Suppressor macrophage treated with lipopolysaccharide for 1 hour (primary cell): ENCODE results near the gene COLGALT1.
"Not testable (repeated sequence)": the region's sequence is repeated elsewhere in the genome, so short reads cannot be mapped to it uniquely, and the experiment has no call there.

Experiments
- DNase-seq, 3 donors: peaks; one replicate each; pipeline ENCODE4 v3.0.0-alpha.2; 2020 to 2022

COLGALT1 gene

DNA sequence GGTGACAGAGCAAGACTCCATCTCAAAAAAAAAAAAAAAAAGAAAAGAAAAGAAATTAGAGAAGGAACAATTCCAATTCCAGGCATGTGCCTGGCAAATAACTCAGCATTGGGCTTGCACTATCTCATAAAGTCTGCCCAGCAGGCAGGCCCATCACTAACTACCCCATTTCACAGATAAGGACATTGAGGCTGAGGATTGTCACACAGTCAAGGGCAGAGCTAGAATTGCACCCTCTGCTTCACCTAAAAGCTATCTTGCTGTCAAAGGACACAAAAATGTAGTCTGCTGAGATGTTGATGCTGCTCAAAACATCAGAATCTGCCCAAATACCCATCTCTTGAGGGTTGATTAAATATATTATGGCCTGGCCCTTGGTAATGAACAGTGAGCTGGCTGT, 20.7 kb upstream of the COLGALT1 start:
- DNase-seq, result no peak

DNA sequence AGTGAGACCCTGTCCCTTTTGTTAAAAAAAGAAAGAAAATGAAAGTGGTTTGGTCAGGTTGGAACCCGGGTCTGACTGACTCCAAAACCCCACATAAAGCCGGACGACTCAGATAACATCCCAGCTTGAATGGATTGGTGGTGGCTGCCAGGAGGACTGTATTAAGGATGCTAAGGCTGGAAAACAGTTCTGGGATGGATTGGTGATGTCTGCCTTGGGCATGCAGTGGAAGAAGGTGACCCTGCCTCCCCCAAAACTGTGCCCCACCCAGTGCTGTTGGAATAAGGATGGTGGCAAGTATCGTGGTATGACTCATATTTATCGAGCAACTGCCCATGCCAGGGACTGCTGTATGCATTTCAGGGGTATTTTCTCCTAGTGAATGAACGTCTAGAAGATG, 18.5 kb upstream of the COLGALT1 start:
- no peak for DNase-seq

DNA sequence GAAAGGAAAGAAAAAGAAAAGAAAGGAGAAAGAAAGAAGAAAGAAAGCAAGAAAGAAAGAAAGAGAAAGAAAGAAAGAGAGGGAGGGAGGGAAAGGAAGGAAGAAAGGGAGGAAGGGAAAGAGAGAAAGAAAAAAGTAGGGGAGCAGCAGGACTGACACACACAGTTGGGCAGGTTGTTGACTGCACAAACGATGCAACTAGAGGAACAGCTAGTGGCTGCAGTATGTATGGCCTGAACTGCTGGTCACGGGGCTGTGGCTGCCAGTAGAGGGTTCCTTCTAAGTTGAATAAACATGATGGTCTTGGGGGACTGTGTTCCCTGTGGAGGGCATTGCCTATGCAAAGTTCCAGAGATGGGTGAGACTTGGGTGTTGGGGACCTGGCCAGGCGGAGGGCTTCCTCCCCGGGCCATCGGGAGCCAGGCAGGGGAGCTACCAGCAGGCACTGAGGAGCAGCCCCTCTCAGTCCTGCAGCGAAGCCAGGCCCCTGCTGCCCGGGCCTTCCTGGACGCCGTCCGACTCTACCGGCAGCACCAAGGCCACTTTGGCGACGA, 16.7 kb upstream of the COLGALT1 start:
- peak in 2 of 3 donors; percentile 22 to 43 for DNase-seq

DNA sequence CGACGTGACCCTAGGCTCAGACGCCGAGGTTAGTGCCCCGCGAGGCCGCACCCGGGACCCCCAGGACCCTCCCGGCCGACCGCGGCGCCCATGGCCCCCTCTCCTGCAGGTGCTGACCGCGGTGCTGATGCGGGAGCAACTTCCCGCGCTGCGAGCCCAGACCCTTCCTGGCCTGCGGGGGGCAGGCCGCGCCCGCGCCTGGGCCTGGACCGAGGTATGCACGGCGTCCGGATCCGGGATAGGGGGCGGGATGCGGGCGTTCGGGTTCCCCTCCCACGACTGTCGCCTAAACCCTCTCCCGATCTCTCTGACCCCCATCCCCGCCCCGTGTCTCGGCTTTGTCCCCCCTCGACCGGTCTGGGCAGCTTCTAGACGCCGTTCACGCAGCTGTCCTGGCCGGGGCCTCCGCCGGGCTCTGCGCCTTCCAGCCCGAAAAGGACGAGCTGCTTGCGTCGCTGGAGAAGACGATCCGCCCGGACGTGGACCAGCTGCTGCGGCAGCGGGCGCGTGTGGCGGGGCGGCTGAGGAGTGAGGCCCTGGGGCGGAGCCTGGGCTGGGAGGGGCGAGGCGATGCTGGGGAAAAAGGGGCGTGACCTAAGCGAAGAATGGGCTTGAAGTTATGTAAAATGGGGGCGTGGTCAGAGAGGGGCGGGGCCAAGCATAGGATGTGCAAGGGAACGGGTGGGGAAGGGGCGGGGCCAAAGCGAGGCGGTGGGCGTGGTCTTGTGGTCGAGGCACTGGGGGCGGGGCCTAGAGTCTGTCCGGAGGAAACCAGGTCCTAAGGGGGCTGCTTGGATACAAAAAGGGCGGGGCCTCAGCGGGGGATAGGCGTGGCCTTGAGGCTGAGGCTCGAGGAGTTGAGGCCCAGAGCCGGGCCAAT, 16.0 kb upstream of the COLGALT1 start:
- peak; percentile 94 to 98 (median 97) for DNase-seq

DNA sequence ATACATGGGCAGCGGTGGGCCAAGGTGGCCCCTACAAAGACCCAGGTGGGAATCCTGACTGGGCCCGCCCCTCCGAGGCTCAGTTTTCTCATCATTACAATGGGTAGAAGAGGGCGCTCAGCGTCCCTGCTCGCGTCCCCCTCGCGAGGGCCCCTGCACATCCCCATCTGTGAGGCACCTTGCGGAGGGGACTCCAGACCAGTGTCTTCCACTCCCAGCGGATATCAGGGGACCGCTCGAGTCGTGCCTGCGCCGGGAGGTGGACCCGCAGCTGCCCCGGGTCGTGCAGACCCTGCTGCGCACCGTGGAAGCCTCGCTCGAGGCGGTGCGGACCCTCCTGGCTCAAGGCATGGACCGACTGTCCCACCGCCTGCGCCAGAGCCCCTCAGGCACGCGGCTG, 15.3 kb upstream of the COLGALT1 start:
- no peak for DNase-seq

DNA sequence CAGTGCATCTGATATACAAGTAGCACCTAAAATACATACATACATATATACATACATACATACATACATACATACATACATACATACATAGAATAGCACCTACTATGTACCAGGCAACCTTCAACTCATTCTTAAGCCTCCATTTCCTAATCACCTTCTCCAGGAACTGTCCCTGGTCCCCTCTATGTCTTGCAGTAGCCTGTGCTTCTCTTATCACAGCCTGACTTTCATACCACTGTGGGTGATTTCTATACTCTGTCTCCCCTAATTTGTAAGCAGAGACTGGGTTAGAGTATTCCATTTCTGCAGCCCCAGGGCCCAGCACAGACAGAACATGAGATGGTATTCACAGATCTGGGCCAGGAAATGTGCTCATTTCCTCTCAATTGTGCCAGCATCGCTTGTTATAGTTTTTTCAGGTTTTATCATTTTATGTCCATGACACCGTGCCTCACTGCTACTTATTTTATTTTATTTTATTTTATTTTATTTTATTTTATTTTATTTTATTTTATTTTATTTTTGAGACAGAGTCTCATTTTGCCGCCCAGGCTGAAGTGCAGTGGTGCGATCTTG, 14.2 kb upstream of the COLGALT1 start:
- no peak for DNase-seq

DNA sequence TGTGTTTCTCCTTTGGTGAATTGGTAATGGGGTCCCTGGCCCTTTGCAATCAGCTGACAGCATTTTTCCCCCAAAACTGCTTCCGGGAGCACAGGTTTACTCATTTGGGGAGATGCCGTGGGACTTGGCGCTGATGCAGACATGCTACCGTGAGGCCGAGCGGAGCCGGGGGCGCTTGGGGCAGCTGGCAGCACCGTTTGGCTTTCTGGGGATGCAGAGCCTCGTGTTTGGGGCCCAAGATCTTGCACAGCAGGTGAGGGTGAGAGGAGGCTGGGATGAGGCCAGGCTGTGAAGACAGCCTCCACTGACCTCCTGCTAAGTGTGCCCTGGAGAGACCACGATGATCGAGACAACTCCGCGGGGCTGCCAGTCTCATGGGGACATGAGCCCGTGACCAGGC, 13.4 kb upstream of the COLGALT1 start:
- DNase-seq, result no peak

DNA sequence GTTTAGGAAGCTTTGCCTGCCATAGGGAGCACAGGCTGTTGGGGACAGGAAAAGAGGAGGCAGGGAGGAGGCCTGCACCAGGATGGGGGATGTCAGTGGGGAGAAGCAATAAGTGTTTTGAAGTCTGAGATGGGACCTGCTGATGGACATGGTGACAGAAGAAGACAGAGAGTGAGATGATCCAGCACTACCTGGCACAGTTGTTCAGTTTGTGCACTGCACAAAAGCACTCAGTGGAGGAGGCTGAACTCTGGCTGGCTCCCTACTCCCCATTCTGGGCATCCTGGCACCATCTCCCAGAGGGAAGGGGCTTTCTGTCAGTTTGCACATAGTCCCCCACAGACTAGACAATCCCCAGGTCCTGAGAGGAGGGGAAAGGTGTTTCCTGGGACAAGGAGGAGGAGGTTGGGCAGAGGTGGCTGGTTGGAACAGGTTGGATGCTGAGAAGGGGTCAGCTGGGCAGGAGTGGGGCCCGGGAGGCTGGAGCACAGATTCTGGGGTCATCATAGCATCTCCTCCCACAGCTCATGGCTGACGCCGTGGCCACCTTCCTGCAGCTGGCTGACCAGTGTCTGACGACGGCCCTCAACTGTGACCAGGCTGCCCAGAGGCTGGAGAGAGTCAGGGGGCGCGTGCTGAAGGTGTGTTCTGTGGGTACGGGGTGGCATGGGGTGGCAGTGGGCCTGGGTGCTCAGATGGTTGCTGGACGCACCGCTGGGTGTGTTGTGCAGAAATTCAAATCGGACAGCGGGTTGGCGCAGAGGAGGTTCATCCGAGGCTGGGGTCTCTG, 12.5 kb upstream of the COLGALT1 start:
- no peak for DNase-seq

DNA sequence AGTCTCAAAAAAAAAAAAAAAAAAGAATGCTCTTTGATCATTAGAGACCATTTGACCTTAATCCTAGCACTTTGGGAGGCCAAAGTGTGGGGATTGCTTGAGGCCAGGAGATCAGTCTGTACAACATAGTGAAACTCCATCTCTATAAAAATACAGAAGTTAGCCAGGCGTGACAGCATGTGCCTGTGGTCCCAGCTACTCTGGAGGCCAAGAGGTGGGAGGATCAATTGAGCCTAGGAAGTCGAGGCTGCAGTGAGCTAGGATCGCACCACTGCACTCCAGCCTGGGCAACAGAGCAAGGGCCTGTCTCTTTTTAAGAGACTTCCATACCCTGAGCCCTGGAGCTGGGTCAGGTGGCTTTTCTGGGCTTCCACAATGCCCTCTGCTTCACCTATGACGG, 11.5 kb upstream of the COLGALT1 start:
- peak; percentile 29 to 45 (median 37) for DNase-seq

DNA sequence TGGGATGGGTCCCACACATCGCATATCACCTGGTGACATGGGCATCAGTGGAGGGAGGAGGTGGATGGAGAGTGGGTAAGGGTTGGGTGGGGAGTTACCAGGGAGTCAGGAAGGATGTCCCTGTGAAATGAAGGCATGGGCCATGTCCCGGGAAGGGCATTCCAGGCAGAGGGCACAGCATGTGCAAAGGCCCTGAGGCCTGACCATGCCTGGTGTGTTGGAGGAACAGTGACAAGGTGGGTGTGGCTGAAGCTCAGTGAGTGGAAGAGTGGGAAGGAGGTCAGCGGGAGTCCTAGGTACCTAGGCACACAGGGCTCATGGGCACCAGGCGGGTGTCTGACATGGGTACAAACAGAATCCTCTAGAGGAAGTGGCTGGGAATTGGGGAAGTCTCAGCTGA, 11.0 kb upstream of the COLGALT1 start:
- no peak for DNase-seq

DNA sequence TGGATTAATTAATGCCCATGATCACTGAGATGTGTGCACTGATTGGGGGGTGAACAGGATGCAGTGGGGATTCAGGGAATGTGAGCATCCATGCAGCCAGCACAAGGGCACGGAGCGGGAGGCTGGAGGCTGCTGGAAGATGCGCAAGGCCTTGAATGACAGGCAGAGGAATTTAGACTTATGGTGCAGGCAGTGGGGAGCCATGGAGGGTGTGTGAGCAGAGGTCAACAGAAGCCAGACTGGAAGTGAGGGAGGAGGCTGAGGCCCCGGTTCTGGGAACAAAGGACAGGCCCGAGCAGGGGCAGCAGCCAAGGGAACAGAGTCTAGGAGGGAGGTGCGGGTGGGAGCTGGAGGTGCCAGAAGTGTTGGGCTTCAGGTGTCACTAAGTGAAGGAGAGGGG, 7.3 kb upstream of the COLGALT1 start:
- DNase-seq, result no peak

DNA sequence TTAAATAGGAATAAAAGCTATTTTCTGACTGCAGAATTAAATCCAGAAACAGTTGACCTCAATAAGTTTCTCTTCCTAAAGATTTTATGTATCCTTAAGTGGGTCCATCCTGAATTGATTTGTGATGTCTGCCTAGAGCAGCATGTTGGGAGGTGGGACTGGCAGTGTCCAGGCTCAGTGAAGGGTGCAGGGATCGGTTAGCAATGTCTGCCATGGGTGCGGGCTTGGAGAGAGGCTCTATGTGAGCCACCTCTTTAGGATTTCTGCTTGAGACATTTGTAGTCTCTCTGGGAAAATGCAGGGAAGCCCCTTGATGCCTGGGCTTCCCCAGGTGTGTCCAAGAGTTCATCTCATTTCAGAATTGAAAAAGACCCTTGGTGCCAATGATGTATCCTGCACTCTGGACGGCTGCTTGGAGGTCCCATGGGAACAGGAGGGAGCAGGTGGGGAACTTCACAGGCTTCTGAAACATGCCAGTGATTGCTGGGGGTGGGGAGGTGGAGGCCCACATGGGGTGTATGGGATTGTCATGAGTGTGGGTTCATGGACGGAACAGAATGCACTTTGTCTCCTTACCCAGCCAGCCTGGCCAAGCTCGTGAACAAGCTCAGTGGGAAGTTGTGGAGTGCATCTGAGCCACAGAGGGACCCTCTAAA, 6.2 kb upstream of the COLGALT1 start:
- DNase-seq, result no peak

DNA sequence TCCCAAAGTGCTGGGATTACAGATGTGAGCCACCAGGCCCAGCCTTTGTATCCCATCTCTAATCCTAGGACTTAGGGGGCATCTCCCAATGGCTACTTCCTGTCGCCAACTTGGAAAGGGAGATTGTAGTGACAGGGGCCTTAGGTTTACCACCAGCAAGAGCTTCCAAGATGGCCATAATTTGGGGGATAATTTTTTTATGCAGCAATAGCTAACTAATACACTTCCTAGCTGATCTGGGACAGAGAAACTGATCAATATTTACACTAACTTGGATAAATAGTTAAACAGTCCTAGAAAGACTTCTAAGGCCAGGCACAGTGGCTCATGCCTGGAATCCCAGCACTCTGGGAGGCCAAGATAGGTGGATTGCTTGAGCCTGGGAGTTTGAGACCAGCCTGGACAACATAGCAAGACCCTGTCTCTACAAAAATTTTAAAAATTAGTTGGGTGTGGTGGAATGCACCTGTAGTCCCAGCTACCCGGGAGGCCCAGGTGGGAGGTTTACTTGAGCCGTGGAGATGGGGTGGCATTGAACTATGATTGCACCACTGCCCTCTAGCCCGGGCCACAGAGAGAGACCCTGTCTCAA, 5.3 kb upstream of the COLGALT1 start:
- no peak for DNase-seq

DNA sequence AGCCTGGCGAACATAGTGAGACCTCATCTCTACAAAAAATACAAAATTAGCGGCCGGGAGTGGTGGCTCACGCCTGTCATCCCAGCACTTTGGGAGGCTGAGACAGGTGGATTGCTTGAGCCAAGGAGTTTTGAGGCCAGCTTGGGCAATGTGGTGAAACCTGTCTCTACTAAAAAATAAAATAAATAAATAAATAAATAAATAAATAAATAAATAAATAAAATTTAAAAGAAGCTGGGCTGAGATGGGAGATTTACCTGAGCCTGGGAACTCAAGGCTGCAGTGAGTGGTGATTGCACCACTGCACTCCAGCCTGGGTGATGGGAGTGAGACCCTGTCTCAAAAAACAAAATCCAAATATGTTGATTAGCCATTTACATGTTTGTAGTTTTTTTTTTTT, 2.7 kb upstream of the COLGALT1 start:
- DNase-seq, result not testable (repeated sequence)

DNA sequence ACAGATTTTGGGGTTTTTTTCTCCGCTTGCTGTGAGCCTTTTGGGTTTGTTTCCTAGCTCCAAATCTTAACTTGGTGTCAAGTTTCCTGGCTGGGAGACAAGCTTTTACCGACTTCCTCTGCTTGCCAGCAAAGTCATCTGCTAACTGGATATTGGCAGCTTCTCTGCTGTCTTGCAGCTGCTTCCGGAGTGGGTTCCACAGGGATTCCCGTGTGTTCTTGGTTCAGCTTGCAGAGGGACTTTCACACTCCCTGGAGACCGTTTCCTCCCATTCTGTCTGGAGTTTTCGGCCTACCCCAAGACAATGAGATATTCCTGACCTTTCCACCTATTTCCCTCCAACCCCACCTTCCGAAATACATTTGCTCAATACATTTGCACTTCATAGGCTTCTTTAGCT, 2.2 kb upstream of the COLGALT1 start:
- peak; percentile 55 to 77 (median 68) for DNase-seq

DNA sequence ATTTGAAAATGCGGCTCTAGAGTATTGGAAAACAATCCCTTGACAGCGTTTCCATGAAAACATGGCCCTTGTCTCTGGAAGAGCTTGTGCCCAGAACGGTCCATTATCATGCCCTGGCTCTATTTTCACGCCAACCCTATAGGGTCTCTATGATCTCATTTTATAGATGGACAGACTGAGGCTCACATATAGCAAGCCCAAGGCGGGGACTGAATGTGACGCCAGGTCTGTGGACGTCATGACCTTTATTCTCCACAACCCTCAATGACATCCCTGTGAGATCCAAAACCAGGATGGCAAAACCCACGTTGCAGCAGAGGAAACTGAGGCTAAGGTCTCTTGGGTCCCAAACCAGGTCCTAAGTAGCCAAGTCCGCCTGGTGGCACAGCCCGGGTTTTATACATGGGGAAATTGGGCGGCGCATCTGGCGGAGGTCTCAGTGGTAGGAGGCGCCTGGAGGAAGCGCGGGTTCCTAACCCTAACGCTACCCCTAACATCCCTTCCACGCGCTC, 425 bp upstream of the COLGALT1 start:
- DNase-seq, result no peak

DNA sequence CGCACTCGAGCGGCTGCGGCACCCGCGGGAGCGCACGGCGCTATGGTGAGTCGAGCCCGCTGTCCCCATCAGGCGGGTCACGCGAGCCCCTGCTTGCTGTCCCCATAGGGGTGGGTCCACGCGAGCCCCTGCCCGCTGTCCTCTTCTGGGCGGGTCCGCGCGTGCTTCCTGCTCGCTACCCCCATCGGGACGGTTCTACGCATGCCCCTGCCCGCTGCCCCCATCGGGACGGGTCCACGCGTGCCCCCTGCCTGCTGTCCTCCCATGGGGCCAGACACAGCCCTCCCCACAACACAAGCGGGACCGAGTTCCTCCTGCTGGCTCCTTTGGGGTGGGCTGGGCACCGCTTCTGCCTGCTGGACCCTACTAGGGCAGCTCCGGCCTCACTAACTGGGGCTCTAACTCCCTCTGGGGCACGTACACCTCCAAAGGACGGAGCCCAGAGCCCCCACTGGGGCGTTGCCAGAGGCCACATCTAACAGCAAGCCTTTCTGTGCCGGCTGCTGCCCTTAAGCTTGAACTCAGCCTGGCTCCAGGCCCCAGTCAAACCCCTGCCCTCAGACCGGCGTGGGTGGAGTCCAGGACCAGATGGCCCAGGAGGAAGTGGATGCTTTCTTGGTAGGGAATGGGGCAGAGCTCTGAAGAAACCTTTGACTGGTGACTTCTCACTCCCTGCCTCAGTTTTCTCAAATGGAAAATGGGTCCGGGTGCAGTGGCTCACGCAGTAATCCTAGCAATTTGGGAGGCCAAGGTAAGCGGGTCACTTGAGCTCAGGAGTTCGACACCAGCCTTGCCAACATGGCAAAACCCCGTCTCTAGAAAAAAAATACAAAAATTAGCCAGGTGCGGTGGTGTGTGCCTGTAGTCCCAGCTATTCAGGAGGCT, 722 bp downstream of the COLGALT1 start:
- peak; percentile 87 to 92 (median 89) for DNase-seq

DNA sequence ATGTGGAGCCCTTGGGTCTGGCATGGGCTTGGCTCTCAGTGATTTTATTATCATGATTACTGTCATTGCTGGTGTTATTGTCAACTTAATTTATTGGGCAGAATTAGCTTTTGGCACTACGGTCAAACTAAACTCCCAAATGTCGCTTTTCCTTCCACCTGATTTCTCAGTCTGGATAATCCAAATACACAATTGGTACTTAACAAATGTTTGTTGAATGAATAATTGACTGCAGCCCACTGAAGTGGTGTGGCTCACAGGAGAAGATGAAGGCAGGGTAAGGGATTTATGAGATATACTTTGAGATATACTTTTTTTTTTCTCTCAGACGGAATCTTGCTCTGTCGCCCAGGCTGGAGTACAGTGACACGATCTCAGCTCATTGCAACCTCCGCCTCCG, 1.5 kb downstream of the COLGALT1 start:
- no peak for DNase-seq

DNA sequence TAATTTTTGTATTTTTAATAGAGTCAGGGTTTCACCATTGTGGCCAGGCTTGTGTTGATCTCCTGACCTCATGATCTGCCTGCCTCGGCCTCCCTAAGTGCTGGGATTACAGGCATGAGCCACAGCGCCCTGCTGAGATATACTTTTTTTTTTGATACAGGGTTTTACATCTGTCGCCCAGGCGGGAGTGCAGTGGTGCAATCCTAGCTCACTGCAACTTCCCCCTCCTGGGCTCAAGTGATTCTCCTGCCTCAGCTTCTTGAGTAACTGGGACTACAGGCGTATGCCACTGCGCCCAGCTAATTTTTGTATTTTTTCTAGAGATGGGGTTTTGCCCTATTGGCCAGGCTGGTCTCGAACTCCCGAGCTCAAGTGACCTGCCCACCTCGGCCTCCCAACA, 2.0 kb downstream of the COLGALT1 start:
- DNase-seq, result peak; percentile 80 to 84 (median 81)

DNA sequence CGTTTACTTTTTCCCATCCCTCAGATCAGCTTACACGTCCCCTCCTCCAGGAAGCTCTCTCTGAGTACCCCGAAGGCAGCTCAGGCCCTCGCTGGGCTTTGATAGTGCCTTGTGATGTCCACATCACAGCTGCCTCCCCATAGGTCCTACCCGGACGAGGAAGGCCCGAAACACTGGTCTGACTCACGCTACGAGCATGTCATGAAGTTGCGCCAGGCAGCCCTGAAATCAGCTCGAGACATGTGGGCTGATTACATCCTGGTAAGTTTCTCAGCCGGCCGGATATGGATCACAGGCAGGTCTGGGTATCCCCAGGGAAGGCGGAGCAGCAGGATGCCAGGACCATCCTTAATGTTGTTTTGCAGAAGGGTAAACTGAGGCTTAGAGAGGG, 4.8 kb downstream of the COLGALT1 start:
- DNase-seq, result peak; percentile 95 to 97 (median 96)

DNA sequence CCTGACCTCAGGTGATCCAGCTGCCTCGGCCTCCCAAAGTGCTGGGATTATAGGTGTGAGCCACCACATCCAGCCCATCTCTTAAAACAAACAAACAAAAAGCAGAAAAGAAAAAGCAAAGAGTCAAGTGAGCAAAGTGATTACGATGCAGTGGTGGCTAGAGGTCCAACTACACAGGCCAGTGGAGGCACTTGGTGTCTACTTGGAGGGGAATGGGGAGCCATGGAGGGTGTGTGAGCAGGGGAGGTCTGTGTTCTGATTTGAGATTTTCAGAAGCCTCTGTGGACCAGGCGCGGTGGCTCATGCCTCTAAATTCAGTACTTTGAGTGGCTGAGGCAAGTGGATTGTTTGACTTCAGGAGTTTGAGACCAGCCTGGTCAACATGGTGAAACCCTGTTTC, 6.6 kb downstream of the COLGALT1 start:
- DNase-seq, result no peak
